D721Med (cell line): Measurements from ENCODE around the gene TMEM132A.
"Not testable (repeated sequence)": the region's sequence is repeated elsewhere in the genome, so short reads cannot be mapped to it uniquely, and the experiment has no call there.

Experiments used
- DNase-seq: peaks from one replicate; pipeline ENCODE4 v3.0.0; 2011; ENCODE audit warnings: low spot score; ENCODE audit not compliant: insufficient read length
- FAIRE-seq: peaks from 2 replicates; lab custom pipeline; 2011; peaks lifted over from hg19 to GRCh38; lab: Jason Lieb, UNC
- TF ChIP-seq, protein P1 (sequence below): IDR thresholded peaks from 2 replicates; pipeline ENCODE4 v1.5.1; 2012; ENCODE audit warnings: mild to moderate bottlenecking, control low read depth; ENCODE audit not compliant: insufficient read depth; ENCODE audit errors: missing control alignments

Gene TMEM132A

GRCh38 chr11:60970890-60971289 is 46.6 kb downstream of the TMEM132A start:
- TF ChIP-seq, protein P1, sequence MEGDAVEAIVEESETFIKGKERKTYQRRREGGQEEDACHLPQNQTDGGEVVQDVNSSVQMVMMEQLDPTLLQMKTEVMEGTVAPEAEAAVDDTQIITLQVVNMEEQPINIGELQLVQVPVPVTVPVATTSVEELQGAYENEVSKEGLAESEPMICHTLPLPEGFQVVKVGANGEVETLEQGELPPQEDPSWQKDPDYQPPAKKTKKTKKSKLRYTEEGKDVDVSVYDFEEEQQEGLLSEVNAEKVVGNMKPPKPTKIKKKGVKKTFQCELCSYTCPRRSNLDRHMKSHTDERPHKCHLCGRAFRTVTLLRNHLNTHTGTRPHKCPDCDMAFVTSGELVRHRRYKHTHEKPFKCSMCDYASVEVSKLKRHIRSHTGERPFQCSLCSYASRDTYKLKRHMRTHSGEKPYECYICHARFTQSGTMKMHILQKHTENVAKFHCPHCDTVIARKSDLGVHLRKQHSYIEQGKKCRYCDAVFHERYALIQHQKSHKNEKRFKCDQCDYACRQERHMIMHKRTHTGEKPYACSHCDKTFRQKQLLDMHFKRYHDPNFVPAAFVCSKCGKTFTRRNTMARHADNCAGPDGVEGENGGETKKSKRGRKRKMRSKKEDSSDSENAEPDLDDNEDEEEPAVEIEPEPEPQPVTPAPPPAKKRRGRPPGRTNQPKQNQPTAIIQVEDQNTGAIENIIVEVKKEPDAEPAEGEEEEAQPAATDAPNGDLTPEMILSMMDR, result no peak
- FAIRE-seq (no peak), DNase-seq (no peak)

DNA sequence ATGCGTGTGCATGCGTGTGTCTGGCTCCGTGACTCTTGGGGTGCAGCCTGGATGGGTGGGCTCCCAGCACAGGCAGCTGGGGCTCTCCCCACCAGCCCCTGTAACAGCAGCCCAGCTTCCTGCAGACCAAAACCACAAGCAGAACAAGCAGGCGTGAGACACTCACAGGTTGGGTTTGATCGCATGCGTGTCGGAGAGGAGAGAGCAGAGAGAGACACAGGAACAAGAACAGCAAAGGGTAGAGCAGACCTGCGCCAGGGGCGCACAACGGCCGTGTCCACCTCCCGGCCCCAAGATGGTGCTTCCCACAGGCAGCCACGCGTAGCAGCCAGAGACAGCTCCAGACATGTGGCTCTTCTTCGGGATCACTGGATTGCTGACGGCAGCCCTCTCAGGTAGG is 47.3 kb downstream of the TMEM132A start, which contains the start of gene CD6:
CD6 (plus strand) TSS at position 161 of the 400 bp plus-strand sequence; CDS start at position 347, 186 bp downstream.
- TF ChIP-seq, protein P1, result no peak
- FAIRE-seq (no peak), DNase-seq (no peak)

- no peak for DNase-seq
- no peak for FAIRE-seq
- TF ChIP-seq, protein P1, result no peak
Measured at GRCh38 chr11:60972182-60973030, 48.1 kb downstream of the TMEM132A start.

GRCh38 chr11:60973699-60974098 is 49.4 kb downstream of the TMEM132A start:
- TF ChIP-seq, protein P1, result no peak
- no peak for DNase-seq
- FAIRE-seq, result no peak

DNA sequence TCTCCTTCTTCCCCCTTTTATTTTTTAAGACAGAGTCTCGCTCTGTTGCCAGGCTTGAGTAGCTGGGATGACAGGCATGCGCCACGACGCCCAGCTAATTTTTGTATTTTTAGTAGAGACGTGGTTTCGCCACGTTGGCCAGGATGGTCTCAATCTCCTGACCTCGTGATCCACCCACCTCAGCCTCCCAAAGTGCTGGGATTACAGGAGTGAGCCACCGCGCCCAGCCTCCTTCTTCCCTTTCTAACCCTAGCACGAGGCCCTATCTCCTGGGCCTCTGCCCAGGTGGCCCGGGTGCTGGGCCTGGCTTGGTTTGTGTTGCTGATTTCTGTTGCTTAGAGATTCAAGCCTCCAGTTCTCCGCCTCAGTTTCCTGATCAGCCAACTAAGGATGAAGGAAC is 50.1 kb downstream of the TMEM132A start:
- not testable (repeated sequence) for FAIRE-seq, DNase-seq

GRCh38 chr11:60974726-60975125 is 50.5 kb downstream of the TMEM132A start:
- TF ChIP-seq, protein P1, result no peak
- FAIRE-seq (no peak), DNase-seq (no peak)

DNA sequence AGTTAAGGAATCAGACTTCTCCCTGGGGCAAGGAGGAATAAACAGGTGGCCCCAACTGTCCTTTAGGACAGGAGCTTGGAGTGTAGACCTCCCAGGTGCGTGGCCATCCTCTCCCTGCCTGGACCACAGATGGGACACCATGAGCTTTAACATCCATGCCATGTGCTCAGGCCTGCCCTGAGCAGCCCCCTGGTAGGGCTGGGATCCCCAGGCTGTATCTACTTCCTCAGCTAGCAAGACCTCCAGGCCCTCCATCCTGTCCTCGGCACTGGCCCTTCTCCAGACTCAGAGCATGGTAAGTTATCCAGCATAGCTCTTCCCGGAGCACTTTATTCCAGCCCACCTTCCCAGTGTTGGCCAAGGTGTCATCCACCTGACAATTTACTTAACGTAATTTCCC is 53.0 kb downstream of the TMEM132A start:
- no peak for DNase-seq
- FAIRE-seq, result no peak
- TF ChIP-seq, protein P1, result no peak
